GM19035 (cell line): Measurements from ENCODE around the gene CNTN4.

Experiments
- ATAC-seq: cut with Tn5 transposase; IDR thresholded peaks from one replicate; pipeline ENCODE4 v1.9.1; 2021; ENCODE audit not compliant: unreplicated experiment

The CNTN4 gene

DNA sequence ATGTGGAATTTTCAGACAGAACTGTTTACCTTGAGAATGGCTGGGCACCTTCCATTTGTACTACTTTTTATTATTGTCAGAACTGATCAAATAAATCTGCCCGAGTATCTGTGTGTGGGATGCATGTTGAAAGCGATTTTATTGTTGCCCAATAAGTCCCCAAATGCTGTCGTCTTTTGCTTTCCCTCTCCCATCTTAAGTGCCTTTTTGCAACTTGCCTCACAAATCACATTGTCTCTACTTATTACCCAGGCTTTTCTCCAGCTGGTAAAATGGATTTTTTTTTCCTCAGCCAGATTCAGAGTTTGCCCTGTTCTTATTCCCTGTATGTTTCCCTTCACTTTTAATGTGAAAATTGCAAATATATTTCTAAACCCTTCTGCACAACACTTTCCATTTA is 163.1 kb downstream of the CNTN4 start:
- no peak for ATAC-seq

DNA sequence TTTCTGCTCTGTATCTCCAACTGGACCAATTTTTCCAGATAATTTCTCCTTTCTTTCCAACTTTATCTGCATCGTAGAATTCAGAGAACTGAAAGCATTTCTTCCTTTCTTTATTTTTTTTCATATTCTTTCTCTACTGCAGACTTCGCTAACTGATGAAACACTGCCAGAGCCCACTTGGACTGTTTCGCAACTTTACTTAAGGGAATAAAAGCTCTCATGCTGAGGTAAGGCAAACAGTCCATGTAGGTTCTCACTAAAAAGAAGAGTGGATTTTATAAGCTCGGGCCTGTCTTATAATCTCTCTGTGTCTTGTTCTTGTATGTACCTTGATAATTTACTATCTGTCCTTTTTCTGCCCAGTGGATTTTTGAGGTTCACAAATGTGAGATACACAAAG is 163.5 kb downstream of the CNTN4 start:
- ATAC-seq = no peak

- no peak for ATAC-seq
Observed at GRCh38 chr3:2266606-2267005, 167.9 kb downstream of the CNTN4 start.

- no peak for ATAC-seq
Observed at GRCh38 chr3:2268779-2269178, 170.1 kb downstream of the CNTN4 start.

- ATAC-seq = no peak
Observed at GRCh38 chr3:2274526-2274925, 175.9 kb downstream of the CNTN4 start.

DNA sequence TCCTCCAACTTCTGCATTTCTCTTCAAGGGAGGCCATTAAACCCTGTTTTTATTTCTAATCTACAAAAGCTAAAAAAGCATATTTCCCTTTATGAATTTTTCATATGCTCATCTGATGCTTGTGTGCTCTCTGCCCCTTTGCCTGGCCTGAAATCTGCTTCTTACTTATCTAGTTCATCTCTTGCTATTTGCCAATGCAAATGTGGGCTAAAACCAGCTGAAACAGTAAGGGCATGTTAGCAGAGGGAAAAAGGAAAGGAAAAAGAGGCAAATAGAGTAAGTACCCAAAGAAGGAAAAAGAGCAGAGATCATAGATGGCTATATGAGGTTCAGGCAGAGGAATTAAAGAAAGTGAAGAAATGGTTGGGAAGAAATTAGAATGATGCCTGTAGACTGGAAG is 185.2 kb downstream of the CNTN4 start:
- no peak for ATAC-seq

- ATAC-seq = no peak
Observed at GRCh38 chr3:2300938-2301337, 202.3 kb downstream of the CNTN4 start.

- no peak for ATAC-seq
Observed at GRCh38 chr3:2301361-2301760, 202.7 kb downstream of the CNTN4 start.

- ATAC-seq = no peak
Observed at GRCh38 chr3:2303566-2303965, 204.9 kb downstream of the CNTN4 start.

- ATAC-seq = no peak
Observed at GRCh38 chr3:2311022-2311421, 212.4 kb downstream of the CNTN4 start.

GRCh38 chr3:2317521-2317920 is 218.9 kb downstream of the CNTN4 start:
- no peak for ATAC-seq

DNA sequence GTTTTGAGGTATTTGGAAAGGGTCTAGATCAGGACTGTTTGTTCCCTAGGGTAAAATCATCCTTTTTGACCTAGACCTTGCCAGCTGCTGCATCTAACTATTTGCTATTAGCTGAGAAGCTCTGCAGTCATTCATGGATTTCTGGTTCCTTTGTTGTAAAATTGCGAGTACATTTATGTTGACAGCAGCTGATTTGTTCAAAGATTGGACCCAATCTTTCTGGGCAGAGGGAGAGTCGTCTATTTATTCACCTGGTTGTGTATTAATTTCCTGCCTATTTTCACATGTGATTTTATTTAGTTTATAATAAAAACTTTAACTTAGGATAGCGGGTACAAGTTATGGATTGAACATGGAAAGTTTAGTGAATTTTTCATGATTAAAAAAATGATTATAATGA is 236.3 kb downstream of the CNTN4 start:
- no peak for ATAC-seq

DNA sequence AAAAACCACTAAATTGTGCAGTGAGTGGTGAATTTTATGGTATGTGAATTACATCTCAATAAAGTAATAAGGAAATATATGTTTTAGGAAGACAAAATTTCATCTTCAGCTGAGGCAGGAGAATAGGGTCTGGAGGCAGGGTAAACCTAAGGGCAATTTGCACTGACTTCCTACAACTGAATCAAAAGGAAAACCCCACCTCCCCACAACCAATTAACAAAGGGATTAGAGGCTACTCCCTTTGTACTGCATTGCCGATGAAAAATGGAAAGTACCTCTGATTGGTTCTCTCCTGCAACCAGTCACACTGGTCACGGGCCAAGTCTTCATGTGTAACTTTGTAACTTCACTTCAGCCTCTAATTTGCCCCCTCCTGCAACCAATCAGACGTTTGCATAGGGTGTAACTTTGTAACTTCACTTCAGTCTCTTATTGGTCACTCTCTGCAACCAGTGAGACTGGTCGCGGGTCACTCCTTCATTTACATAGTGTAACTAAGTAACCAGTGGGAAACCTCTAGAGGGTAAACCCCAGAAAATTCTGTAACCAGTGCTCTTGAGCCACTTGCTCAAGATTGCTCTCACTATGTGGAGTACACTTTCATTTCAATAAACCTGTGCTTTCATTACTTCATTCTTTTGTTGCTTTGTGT is 244.5 kb downstream of the CNTN4 start:
- ATAC-seq = no peak

- ATAC-seq = no peak
Observed at GRCh38 chr3:2352134-2352762, 253.6 kb downstream of the CNTN4 start.

DNA sequence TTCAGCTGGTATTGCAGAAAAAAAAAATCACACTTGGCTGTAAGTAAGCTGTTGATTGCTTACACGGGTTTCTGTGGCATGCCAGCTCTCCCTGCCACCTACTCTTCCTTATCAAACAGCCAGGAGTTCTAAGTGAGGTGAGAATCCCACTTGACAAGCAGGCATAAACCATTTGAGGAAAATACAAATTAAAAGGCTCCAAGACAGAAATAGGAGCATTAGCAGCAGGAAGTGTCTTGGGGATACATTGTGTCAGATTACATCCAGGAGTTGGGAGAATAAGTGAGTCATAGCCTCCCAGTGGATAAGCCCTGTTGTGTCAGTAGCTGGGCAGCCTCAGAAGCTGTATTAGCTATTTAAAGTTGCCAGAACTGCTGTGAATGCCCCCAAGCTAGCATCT is 256.0 kb downstream of the CNTN4 start:
- no peak for ATAC-seq

- no peak for ATAC-seq
Observed at GRCh38 chr3:2356298-2356950, 257.8 kb downstream of the CNTN4 start.

- no peak for ATAC-seq
Observed at GRCh38 chr3:2360815-2361214, 262.1 kb downstream of the CNTN4 start.

DNA sequence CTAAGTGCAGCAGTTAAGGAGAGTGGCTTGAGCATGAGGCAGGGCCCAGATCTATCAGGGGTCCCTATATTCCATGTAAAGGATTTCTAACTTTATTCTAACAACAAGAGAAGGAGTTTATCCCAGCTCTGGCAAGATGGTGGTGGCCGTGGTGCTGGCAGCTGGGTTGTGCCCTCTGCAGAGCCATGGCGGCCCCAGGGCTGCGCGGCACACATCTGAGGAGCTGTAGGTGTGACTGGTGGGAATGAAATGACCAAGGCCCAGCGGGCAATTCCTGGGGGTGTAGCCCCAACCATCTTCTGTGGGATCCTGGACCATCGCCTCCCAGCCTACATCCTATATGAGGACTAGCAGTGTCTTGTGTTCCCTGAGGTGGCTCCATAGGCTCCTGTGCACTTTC is 263.5 kb downstream of the CNTN4 start:
- ATAC-seq = no peak

DNA sequence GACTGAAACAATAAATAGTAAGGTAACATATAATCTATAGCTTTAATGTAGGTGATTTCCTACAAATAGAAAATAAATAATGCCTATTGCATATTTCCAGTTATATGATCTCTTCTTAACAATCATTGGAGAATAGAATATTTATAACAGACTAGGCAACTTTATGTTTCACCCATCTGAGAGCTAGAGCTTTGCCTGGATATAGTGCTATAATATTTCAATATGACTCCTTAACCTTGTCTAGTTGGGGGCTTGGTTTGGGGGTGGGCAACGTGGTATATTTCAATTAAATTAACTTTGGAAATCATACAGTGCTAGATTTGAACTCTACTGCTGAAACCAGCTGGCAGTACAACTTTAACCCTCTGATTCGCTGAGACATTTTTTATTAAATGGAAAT is 265.2 kb downstream of the CNTN4 start:
- ATAC-seq = no peak

DNA sequence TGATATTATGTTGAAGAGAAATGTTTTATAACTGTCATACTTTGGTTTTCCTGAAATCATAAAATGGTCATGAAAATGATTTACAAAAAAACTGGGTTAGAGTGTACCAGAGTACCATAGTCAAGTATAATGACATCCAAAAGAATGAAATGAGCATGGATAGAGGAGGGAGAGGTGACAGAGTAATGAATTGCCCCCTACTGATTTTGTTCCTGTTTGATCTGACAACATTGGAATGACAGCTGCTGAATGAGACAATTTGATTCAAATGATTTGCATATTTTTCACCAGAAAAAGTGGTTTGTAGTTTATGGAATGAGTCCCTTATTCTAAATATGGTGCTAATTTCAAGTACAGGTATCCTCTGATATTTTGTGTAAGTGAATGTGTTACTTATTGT is 271.7 kb downstream of the CNTN4 start:
- no peak for ATAC-seq

GRCh38 chr3:2372306-2372705 is 273.6 kb downstream of the CNTN4 start:
- ATAC-seq = no peak

GRCh38 chr3:2375376-2375775 is 276.7 kb downstream of the CNTN4 start:
- no peak for ATAC-seq

GRCh38 chr3:2377281-2377680 is 278.6 kb downstream of the CNTN4 start:
- ATAC-seq = no peak
